ENCODE results near the gene MTHFD1L.

The MTHFD1L gene

GRCh38 chr6:151065027-151065815 lies 199.7 kb downstream of the MTHFD1L start:
- TF ChIP-seq, protein P1, sequence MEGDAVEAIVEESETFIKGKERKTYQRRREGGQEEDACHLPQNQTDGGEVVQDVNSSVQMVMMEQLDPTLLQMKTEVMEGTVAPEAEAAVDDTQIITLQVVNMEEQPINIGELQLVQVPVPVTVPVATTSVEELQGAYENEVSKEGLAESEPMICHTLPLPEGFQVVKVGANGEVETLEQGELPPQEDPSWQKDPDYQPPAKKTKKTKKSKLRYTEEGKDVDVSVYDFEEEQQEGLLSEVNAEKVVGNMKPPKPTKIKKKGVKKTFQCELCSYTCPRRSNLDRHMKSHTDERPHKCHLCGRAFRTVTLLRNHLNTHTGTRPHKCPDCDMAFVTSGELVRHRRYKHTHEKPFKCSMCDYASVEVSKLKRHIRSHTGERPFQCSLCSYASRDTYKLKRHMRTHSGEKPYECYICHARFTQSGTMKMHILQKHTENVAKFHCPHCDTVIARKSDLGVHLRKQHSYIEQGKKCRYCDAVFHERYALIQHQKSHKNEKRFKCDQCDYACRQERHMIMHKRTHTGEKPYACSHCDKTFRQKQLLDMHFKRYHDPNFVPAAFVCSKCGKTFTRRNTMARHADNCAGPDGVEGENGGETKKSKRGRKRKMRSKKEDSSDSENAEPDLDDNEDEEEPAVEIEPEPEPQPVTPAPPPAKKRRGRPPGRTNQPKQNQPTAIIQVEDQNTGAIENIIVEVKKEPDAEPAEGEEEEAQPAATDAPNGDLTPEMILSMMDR (conservative IDR thresholded peaks at IDR 0.05): no peak
- no peak overlapping the region for H3K27ac ChIP-seq

DNA sequence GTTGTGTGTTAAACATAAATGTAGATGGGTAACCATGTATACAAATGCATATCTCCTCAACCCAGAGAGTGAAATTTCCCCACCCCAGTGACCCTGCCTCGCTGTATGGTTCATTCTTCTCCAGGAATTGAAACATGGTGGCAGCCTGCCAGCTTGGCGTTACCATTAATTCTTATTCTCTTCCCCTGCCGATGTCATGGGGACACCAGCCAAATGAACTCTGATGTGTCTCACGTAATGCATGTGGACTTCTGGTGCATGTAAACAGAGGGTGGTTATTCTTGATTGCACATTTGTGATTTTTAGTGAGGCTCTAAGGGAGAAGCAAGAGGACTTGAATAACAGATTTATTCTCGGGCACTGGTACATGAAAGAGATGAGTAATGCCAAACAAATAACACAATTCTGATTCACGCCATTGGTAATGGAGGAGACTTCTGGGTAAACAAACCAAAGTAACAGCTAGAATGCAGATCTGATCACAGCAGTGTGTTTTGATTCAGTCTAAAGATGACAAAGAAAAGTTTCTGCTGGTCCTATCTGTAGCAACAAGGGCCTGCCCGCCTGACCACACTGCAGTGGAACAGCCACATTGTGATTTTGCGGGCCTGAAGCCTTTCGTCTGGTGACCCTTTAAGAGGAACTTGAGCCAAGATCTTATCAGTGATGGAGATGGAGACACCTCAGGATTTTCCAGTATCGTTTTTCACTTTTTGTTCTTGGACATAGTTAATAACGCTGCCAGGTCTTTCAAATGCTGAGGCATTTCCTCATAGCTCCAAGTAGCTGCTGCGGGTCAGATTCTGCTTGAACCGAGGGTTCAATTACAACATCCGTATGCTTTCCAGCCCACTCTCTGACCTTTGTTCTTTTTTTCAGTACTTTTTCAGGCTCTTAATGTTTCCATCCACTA lies 202.4 kb downstream of the MTHFD1L start:
- TF ChIP-seq, protein P1 (conservative IDR thresholded peaks at IDR 0.05): no peak
- H3K27ac ChIP-seq: no peak overlapping the region

- TF ChIP-seq, protein P1 (conservative IDR thresholded peaks at IDR 0.05): no peak
- no peak overlapping the region for H3K27ac ChIP-seq
These were observed 203.3 kb downstream of the MTHFD1L start for GRCh38 chr6:151068761-151069312.

DNA sequence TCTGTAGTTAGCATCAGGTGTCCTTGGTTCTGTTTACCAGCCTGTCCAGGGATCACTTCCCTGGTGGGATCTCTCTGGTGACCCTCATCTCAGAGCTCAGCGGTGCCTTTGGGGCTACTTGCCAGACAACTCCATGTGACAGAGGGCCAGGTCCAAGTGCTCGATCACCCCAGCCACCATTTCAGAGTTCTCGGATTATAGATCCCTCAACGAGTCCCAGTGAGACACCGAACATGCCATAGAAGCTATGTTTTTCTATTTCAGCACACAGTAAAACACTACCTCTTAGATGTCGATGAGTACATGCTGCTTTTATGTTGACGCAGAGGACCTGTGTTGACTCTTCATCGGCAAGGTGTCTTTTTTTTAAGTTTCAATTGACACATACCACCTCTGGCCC lies 204.1 kb downstream of the MTHFD1L start:
- no peak overlapping the region for H3K27ac ChIP-seq
- TF ChIP-seq, protein P1 (conservative IDR thresholded peaks at IDR 0.05): no peak

DNA sequence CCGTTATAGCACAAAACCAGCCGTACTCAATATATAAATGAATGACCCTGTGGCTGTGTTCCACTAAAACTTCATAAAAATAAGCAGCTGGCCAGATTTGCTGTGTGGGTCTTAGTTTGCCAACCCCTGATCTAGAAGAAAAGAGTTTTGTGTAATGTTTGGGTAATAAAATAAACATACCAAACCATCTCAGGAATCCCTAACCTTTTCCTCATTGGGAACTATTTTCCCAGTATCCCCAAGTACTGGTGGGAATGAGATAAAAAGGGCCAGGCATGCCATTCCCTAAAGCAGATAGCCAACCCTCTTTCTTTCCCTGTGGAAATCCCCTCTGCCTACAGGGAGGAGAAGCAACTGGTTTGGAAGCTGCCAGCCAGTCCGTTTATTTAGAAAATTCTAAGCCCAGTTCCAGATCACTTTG lies 205.1 kb downstream of the MTHFD1L start:
- no peak overlapping the region for H3K27ac ChIP-seq
- TF ChIP-seq, protein P1 (conservative IDR thresholded peaks at IDR 0.05): no peak

GRCh38 chr6:151071295-151071694 lies 205.8 kb downstream of the MTHFD1L start:
- no peak overlapping the region for H3K27ac ChIP-seq
- TF ChIP-seq, protein P1 (conservative IDR thresholded peaks at IDR 0.05): no peak

GRCh38 chr6:151073146-151073545 lies 207.6 kb downstream of the MTHFD1L start:
- H3K27ac ChIP-seq: no peak overlapping the region

More at GRCh38 chr6:151073146-151073545, 207.6 kb downstream of the MTHFD1L start:
- TF ChIP-seq, protein P1 (conservative IDR thresholded peaks at IDR 0.05): no peak
